Hematopoietic multipotent progenitor cell treated with erythropoietin and hydrocortisone succinate and interleukin-3 and kit ligand, for 4 days (in vitro differentiated cells): ENCODE measurements around the gene INPP5F.

Source experiments
- DNase-seq: peaks from one replicate; pipeline ENCODE4 v3.0.0-alpha.2; 2015

INPP5F gene

GRCh38 chr10:119725828-119726675, at the start of gene INPP5F:
INPP5F (plus strand) TSS chr10:119726050; CDS start chr10:119726263, 213 bp downstream.
- peak; percentile 100 for DNase-seq

GRCh38 chr10:119677126-119677525, 48.7 kb upstream of the INPP5F start:
- DNase-seq = no peak

GRCh38 chr10:119677904-119678755, 47.7 kb upstream of the INPP5F start:
- no peak for DNase-seq

GRCh38 chr10:119679480-119679829, 46.4 kb upstream of the INPP5F start:
- DNase-seq = no peak

GRCh38 chr10:119680050-119680449, 45.8 kb upstream of the INPP5F start:
- DNase-seq = no peak

GRCh38 chr10:119680650-119681081, 45.2 kb upstream of the INPP5F start:
- no peak for DNase-seq

- DNase-seq = peak; percentile 89
These were observed 39.2 kb upstream of the INPP5F start for GRCh38 chr10:119686465-119687191.

- DNase-seq = no peak
These were observed 38.4 kb upstream of the INPP5F start for GRCh38 chr10:119687192-119688032.

- peak; percentile 48 for DNase-seq
These were observed 37.8 kb upstream of the INPP5F start for GRCh38 chr10:119688033-119688508.

GRCh38 chr10:119689016-119689580, 36.8 kb upstream of the INPP5F start:
- DNase-seq = no peak

GRCh38 chr10:119691726-119692125, 34.1 kb upstream of the INPP5F start:
- DNase-seq = peak; percentile 81

GRCh38 chr10:119693262-119693957, 32.4 kb upstream of the INPP5F start:
- no peak for DNase-seq

- no peak for DNase-seq
These were observed 31.2 kb upstream of the INPP5F start for GRCh38 chr10:119694608-119695007.

- peak; percentile 28 for DNase-seq
These were observed 25.4 kb upstream of the INPP5F start for GRCh38 chr10:119700321-119700954.

- no peak for DNase-seq
These were observed 24.0 kb upstream of the INPP5F start for GRCh38 chr10:119701861-119702260.

GRCh38 chr10:119702583-119702982, 23.3 kb upstream of the INPP5F start:
- no peak for DNase-seq

GRCh38 chr10:119703903-119704508, 21.8 kb upstream of the INPP5F start:
- no peak for DNase-seq

GRCh38 chr10:119705434-119705831, 20.4 kb upstream of the INPP5F start:
- DNase-seq = no peak

GRCh38 chr10:119706521-119707278, 19.1 kb upstream of the INPP5F start:
- DNase-seq = no peak
